K562 (cell line): ENCODE data around the gene SERPINE3. TPM values are rescaled to one million over a fixed set of nuclear protein-coding genes. Genes with fewer than 3 reads are reported as not detected.

Source experiments
- ATAC-seq: fragments of 200-7000 bp; cut with Tn5 transposase; 3 replicates; pipeline ENCODE4 v1.9.1; 2020; ENCODE audit warnings: moderate library complexity
- BruUV-seq: library from RNA; stranded (reverse); fragments of 400-500 nt; replicated peaks from 2 replicates; lab custom pipeline; 2021; lab: Mats Ljungman, UMichigan
- CTCF ChIA-PET: fragments of 300-600 bp; formaldehyde crosslinking; extraction: SDS; loops from one replicate; lab custom pipeline; 2021; ENCODE audit warnings: low intra/inter-chr PET ratio; lab: Yijun Ruan, JAX
- POLR2A ChIA-PET: fragments of 300-600, 350-650 bp; sonication (Branson Sonifier 250); formaldehyde crosslinking; extraction: SDS; loops from one replicate; lab custom pipeline; 2021; ENCODE audit warnings: antibody characterized with exemption, inconsistent platforms; lab: Yijun Ruan, JAX
- DNase-seq, 4 experiments: peaks; one replicate each; pipeline versions ENCODE4 v3.0.0 to v3.0.0-alpha.2; 2011 to 2018; ENCODE audit warnings: low spot score in 3 of 4, mixed read lengths in 3 of 4; ENCODE audit errors: extremely low read depth in 1 of 4
- FAIRE-seq: peaks from 2 replicates; lab custom pipeline; 2011; peaks lifted over from hg19 to GRCh38; lab: Jason Lieb, UNC
- H2AFZ ChIP-seq: 2 replicates; pipeline ENCODE4 v1.6.0; 2011; ENCODE audit warnings: low read depth, low read length, control low read depth, inconsistent platforms
- H3K27ac ChIP-seq: fragments of 200-600 bp; 3 replicates; pipeline ENCODE4 v1.8.0; 2011; ENCODE audit warnings: low read depth, mild to moderate bottlenecking, control low read depth, inconsistent platforms, low read length, moderate library complexity, mixed read lengths; ENCODE audit errors: extremely low read depth
- H3K27me3 ChIP-seq, 2 experiments: fragments of 300-600 bp in 1 of 2; 2 replicates in 1 of 2; 3 replicates in 1 of 2; pipeline versions ENCODE4 v1.6.0 to v1.8.0; 2011; ENCODE audit warnings: inconsistent platforms in 2 of 2, low read length in 2 of 2, mild to moderate bottlenecking in 1 of 2, mixed read lengths in 1 of 2, moderate library complexity in 1 of 2; ENCODE audit not compliant: control insufficient read depth in 2 of 2, insufficient read depth in 2 of 2
- H3K36me3 ChIP-seq: fragments of 300-600 bp; 3 replicates; pipeline ENCODE4 v1.8.0; 2011; ENCODE audit warnings: mild to moderate bottlenecking, low read length, inconsistent platforms; ENCODE audit not compliant: control insufficient read depth, insufficient read depth
- H3K4me1 ChIP-seq, 2 experiments: fragments of 200-600 bp in 1 of 2; replicated peaks in 1 of 2; 2 replicates in 1 of 2; 3 replicates in 1 of 2; pipeline versions ENCODE4 v1.5.1 to v1.8.0; 2011; ENCODE audit warnings: inconsistent platforms in 2 of 2, low read length in 2 of 2, mild to moderate bottlenecking in 1 of 2, mixed read lengths in 1 of 2, moderate library complexity in 1 of 2; ENCODE audit not compliant: control insufficient read depth in 2 of 2, insufficient read depth in 2 of 2
- H3K4me2 ChIP-seq: 2 replicates; pipeline ENCODE4 v1.6.1; 2011; ENCODE audit warnings: low read length, control low read depth, inconsistent platforms, mixed read lengths; ENCODE audit not compliant: insufficient read depth
- H3K4me3 ChIP-seq: fragments of 200-600 bp; sonication (generic), shearing (Covaris generic); 2 replicates; pipeline ENCODE4 v1.5.1; 2016; ENCODE audit warnings: control low read depth, inconsistent platforms
- H3K79me2 ChIP-seq: fragments of 200-600 bp; 3 replicates; pipeline ENCODE4 v1.8.0; 2011; ENCODE audit warnings: low read length, inconsistent platforms; ENCODE audit not compliant: control insufficient read depth, insufficient read depth
- H3K9ac ChIP-seq, 2 experiments: 2 replicates each; pipeline versions ENCODE4 v1.6.0 to v1.6.1; 2011; ENCODE audit warnings: low read depth in 2 of 2, low read length in 2 of 2, control low read depth in 1 of 2, inconsistent platforms in 1 of 2, mild to moderate bottlenecking in 1 of 2, mixed read lengths in 1 of 2; ENCODE audit not compliant: insufficient read depth in 1 of 2
- H3K9me1 ChIP-seq: one replicate; pipeline ENCODE4 v1.6.0; 2011; ENCODE audit warnings: inconsistent platforms, mild to moderate bottlenecking, low read length, moderate library complexity; ENCODE audit not compliant: control insufficient read depth, insufficient read depth
- H3K9me3 ChIP-seq: replicated peaks from 2 replicates; pipeline ENCODE4 v1.5.1; 2011; ENCODE audit warnings: low read depth, low read length, inconsistent platforms; ENCODE audit not compliant: control insufficient read depth, insufficient read depth
- H4K20me1 ChIP-seq: replicated peaks from 2 replicates; pipeline ENCODE4 v1.6.1; 2011; ENCODE audit warnings: low read length, inconsistent platforms, mixed read lengths; ENCODE audit not compliant: control insufficient read depth, insufficient read depth
- DACH1 ChIP-seq: fragments of 450-650 bp; IDR thresholded peaks from 2 replicates; pipeline ENCODE4 v1.6.1; 2018; ENCODE audit not compliant: partially characterized antibody
- ETS2 ChIP-seq: IDR thresholded peaks from 2 replicates; pipeline ENCODE4 v1.6.1; 2016; ENCODE audit warnings: borderline replicate concordance, missing genetic modification characterization, mild to moderate bottlenecking, moderate library complexity, missing compliant biosample characterization; ENCODE audit not compliant: poor library complexity, severe bottlenecking
- HDAC8 ChIP-seq: fragments of 450-650 bp; IDR thresholded peaks from 2 replicates; pipeline ENCODE4 v1.6.1; 2016; ENCODE audit warnings: mild to moderate bottlenecking, missing genetic modification characterization, moderate library complexity, missing compliant biosample characterization
- MXI1 ChIP-seq: IDR thresholded peaks from 2 replicates; pipeline ENCODE4 v1.6.1; 2011; ENCODE audit warnings: low read depth, mild to moderate bottlenecking, improper control_type of control experiment, low read length
- ZNF239 ChIP-seq: fragments of 250-450 bp; sonication (Bioruptor Pico); IDR thresholded peaks from 2 replicates; pipeline ENCODE4 v1.4.0; 2020; ENCODE audit warnings: mild to moderate bottlenecking
- WGBS: fragments of 100-300 bp; shearing (Covaris generic); methylation state at CpG from one replicate; pipeline ENCODE4 v1.1.6; 2016; ENCODE audit warnings: low coverage, mixed read lengths; ENCODE audit not compliant: insufficient coverage; ENCODE audit errors: missing lambda C conversion rate; 5-methylcytosine and 5-hydroxymethylcytosine counted together
- in situ Hi-C: fragments of 300-500 bp; cut with MboI; formaldehyde crosslinking; loops from 4 replicates; pipeline ENCODE4 v1.15.0; 2018; ENCODE audit warnings: inconsistent platforms, mixed read lengths
- intact Hi-C: fragments of 100-400 bp; cut with micrococcal nuclease; formaldehyde crosslinking; loops from 2 replicates; pipeline ENCODE4 v1.14.2; 2022
- polyA plus RNA-seq, 8 experiments: library from polyadenylated mRNA; depleted of rRNA in 4 of 8; stranded (reverse) in 5 of 8; unstranded in 3 of 8; fragments of >200 nt; fragmentation: Nextera tagmentation in 2 of 8; fragmentation: Illumina TruSeq in 1 of 8; extraction: Ambion mirVana in 2 of 8; extraction: Trizol in 1 of 8; gene quantifications; 2 replicates each; pipeline versions ENCODE4 v1.2.1 to v1.2.3, GENCODE V29; 2011 to 2014; ENCODE audit warnings: inconsistent platforms in 1 of 8, missing spikeins in 1 of 8
- total RNA-seq, 7 experiments: library from RNA; depleted of rRNA in 6 of 7; stranded (reverse); fragments of >200 nt in 6 of 7; fragmentation: Illumina TruSeq in 2 of 7; extraction: Trizol in 2 of 7; gene quantifications; 2 replicates each; pipeline versions ENCODE4 v1.2.1 to v1.2.3, GENCODE V29; 2011 to 2021; ENCODE audit warnings: low replicate concordance in 1 of 7
- TF ChIP-seq, protein P1 (sequence below): fragments of 250-450 bp; sonication (Bioruptor Pico); IDR thresholded peaks from 2 replicates; pipeline ENCODE4 v1.4.0; 2020; ENCODE audit warnings: borderline replicate concordance

SERPINE3 gene
- total and polyA plus RNA-seq, 9 of the 15 experiments (the other 6 are each of a cell fraction or from before 2014, with no cell fraction given): not detected

DNA sequence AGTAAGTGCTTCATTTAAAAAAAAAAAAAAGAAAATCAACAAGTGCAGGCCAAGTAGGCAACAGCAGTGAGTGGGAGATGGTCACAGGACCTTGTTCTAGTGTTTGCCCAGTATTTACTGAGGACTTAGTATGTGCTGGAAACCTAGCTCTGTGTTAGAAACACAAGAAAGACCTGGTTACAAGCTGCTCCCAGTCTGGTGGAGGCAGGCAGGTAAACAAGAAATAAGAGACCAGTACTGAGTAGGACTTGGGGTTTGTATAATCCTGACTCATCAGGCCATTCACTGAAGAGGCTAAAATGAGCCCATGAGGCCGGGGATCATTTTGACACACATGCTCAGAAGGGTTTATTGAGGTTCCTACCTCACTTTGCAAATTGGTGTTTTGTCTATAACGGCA lies 21.5 kb upstream of the SERPINE3 start:
- H4K20me1 ChIP-seq: no peaks in the 10 kb centered on the region
- H3K4me2 ChIP-seq: no peak overlapping the region
- intact Hi-C loops: no loop called here
- FAIRE-seq: no peak
- WGBS: 0% methylated on average over 2 of the region's 2 CpGs
- TF ChIP-seq DACH1: no peak
- TF ChIP-seq ZNF239 (CRISPR knock-in tag): no peak
- TF ChIP-seq, protein P1, sequence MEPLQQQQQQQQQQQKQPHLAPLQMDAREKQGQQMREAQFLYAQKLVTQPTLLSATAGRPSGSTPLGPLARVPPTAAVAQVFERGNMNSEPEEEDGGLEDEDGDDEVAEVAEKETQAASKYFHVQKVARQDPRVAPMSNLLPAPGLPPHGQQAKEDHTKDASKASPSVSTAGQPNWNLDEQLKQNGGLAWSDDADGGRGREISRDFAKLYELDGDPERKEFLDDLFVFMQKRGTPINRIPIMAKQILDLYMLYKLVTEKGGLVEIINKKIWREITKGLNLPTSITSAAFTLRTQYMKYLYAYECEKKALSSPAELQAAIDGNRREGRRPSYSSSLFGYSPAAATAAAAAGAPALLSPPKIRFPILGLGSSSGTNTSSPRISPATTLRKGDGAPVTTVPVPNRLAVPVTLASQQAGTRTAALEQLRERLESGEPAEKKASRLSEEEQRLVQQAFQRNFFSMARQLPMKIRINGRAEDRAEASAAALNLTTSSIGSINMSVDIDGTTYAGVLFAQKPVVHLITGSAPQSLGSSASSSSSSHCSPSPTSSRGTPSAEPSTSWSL: no peak
- TF ChIP-seq HDAC8: no peak
- no peak for TF ChIP-seq ETS2 (tag)
- TF ChIP-seq MXI1: no peak
- ATAC-seq: no peak
- H3K27ac ChIP-seq: no peak overlapping the region
- H3K9me1 ChIP-seq: no peaks in the 10 kb centered on the region
- BruUV-seq: no TSS peak
- DNase-seq: no peak
- H3K9ac ChIP-seq: no peak overlapping the region
- no peaks in the 10 kb centered on the region for H3K36me3 ChIP-seq
- H3K27me3 ChIP-seq: peaks cover 5 to 16% of the 10 kb centered on the region in 2 experiments; a peak in 4 of 5 replicates
- no peaks in the 10 kb centered on the region for H3K79me2 ChIP-seq
- no peak overlapping the region for H2AFZ ChIP-seq
- in situ Hi-C loops: no loop called here
- POLR2A ChIA-PET: interaction anchor here (0.7 kb wide), 1 partner anchor 14 kb away, joined by 3 read pairs; no protein-coding TSS in a partner anchor
- H3K4me3 ChIP-seq: no peak overlapping the region
- H3K4me1 ChIP-seq: no peaks in the 10 kb centered on the region
- CTCF ChIA-PET: no interaction called here
- H3K9me3 ChIP-seq: no peaks in the 10 kb centered on the region
